Ectodermal cell (in vitro differentiated cells): ENCODE results near the gene PRR5.
"Not testable (repeated sequence)": the region's sequence is repeated elsewhere in the genome, so short reads cannot be mapped to it uniquely, and the experiment has no call there.

ENCODE experiments used
- H3K27ac ChIP-seq: 2 replicates; pipeline ENCODE4 v1.7.0; 2013; ENCODE audit warnings: mild to moderate bottlenecking, low read depth, low read length; ENCODE audit not compliant: insufficient read depth, poor library complexity, severe bottlenecking
- H3K27me3 ChIP-seq: 2 replicates; pipeline ENCODE4 v1.7.0; 2013; ENCODE audit warnings: mild to moderate bottlenecking, low read length; ENCODE audit not compliant: insufficient read depth, control insufficient read depth, poor library complexity, severe bottlenecking
- H3K36me3 ChIP-seq: one replicate; pipeline ENCODE4 v1.7.0; 2013; ENCODE audit warnings: low read length; ENCODE audit not compliant: control insufficient read depth, insufficient read depth
- H3K4me1 ChIP-seq: one replicate; pipeline ENCODE4 v1.7.0; 2013; ENCODE audit warnings: low read length; ENCODE audit not compliant: control insufficient read depth, insufficient read depth
- H3K4me3 ChIP-seq: 2 replicates; pipeline ENCODE4 v1.7.0; 2013; ENCODE audit warnings: low read depth, low read length, control low read depth; ENCODE audit not compliant: insufficient read depth
- H3K9me3 ChIP-seq: 2 replicates; pipeline ENCODE4 v1.7.0; 2013; ENCODE audit warnings: mild to moderate bottlenecking, low read length, moderate library complexity; ENCODE audit not compliant: control insufficient read depth
- WGBS, 2 experiments: methylation state at CpG; one replicate each; pipeline ENCODE4 v1.1.7; 2013; ENCODE audit warnings: missing lambda C conversion rate in 2 of 2; 5-methylcytosine and 5-hydroxymethylcytosine counted together

PRR5 gene

GRCh38 chr22:44741929-44742328, 39.9 kb downstream of the PRR5 start:
- WGBS, 2 experiments, result 91 to 95% methylated on average over 8 of the region's 9 CpGs
- no peaks in the 10 kb centered on the region for H3K9me3 ChIP-seq
- H3K4me3 ChIP-seq, result no peak overlapping the region
- no peaks in the 10 kb centered on the region for H3K27me3 ChIP-seq
- no peak overlapping the region for H3K27ac ChIP-seq
- H3K36me3 ChIP-seq, result no peaks in the 10 kb centered on the region
- H3K4me1 ChIP-seq, result peaks cover 6% of the 10 kb centered on the region

DNA sequence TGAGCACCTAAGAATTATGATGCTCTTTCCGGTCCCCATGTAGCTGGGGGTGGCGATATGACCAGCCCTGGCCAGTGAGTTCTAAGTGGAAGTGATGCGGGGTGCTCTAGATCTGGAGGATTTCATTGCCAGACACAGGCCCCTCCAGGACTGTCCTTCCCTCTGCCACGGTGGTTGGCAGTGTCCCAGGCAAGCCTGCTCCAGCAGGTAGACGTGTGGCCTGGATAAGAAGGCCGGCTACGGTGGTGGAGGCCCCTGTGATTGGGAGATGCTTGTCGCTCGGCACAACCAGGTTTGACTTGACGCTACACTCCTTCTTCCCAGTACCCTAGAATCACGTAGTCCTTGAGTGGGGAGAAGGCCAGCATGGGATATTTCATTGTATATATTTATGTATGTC, 41.2 kb downstream of the PRR5 start:
- peaks cover 6% of the 10 kb centered on the region for H3K4me1 ChIP-seq
- H3K36me3 ChIP-seq, result no peaks in the 10 kb centered on the region
- H3K9me3 ChIP-seq, result no peaks in the 10 kb centered on the region
- no peak overlapping the region for H3K27ac ChIP-seq
- 94 to 95% methylated on average over 10 to 11 of the region's 11 CpGs for WGBS, 2 experiments
- H3K27me3 ChIP-seq, result no peaks in the 10 kb centered on the region
- no peak overlapping the region for H3K4me3 ChIP-seq

DNA sequence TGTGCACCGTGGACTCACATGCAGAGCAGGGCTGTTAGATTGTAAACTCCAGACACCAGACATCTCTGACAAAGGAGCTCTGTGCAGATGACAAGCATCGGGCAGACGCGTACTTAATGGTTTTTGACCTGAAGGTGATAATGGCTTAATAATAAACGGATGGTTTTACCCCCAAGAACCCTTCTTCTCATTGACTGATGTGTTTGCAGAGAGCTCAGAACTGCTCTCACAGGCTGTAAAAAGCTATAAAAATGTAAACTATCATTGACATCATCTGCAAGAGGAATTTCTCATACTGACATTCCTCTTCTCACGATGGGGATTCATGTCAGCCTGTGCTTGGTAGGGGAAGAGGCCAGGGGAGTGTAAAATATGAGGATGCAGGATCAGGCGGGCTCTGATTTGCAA, 41.8 kb downstream of the PRR5 start:
- 85 to 88% methylated on average over 7 of the region's 7 CpGs for WGBS, 2 experiments
- no peaks in the 10 kb centered on the region for H3K36me3 ChIP-seq
- H3K9me3 ChIP-seq, result no peaks in the 10 kb centered on the region
- no peak overlapping the region for H3K27ac ChIP-seq
- H3K27me3 ChIP-seq, result no peaks in the 10 kb centered on the region
- peaks cover 6% of the 10 kb centered on the region for H3K4me1 ChIP-seq
- H3K4me3 ChIP-seq, result no peak overlapping the region

- H3K27ac ChIP-seq, result no peak overlapping the region
- no peaks in the 10 kb centered on the region for H3K36me3 ChIP-seq
- H3K4me3 ChIP-seq, result no peak overlapping the region
- no peaks in the 10 kb centered on the region for H3K9me3 ChIP-seq
- H3K4me1 ChIP-seq, result no peaks in the 10 kb centered on the region
- 77 to 84% methylated on average over 11 to 13 of the region's 13 CpGs for WGBS, 2 experiments
- H3K27me3 ChIP-seq, result no peaks in the 10 kb centered on the region
Observed at GRCh38 chr22:44745853-44746789, 44.1 kb downstream of the PRR5 start.

GRCh38 chr22:44747784-44748127, 45.8 kb downstream of the PRR5 start:
- not testable (repeated sequence) for H3K27ac ChIP-seq, H3K4me1 ChIP-seq, H3K9me3 ChIP-seq, H3K36me3 ChIP-seq, H3K27me3 ChIP-seq, H3K4me3 ChIP-seq
- 95% methylated on average over 4 of the region's 4 CpGs for WGBS, 2 experiments

DNA sequence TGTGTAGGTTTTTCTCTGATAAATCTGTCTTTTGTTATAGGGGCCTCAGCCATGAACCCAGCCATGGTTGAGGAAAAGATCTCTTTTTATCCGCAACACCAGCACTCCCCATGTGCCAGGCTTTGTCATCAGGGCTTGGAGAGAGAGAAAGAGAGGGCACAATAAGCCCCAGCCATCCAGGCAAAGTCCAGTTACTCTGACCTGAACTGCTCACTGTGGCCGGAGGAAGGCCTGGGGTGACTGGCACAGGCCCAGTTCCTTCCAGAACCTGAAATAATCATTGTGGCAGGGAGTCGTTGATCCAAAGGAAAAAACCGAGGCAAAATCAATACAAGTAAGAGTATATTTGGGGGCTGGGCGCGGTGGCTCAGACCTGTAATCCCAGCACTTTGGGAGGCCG, 46.5 kb downstream of the PRR5 start:
- H3K36me3 ChIP-seq, result no peaks in the 10 kb centered on the region
- peaks cover 18% of the 10 kb centered on the region for H3K27me3 ChIP-seq
- no peaks in the 10 kb centered on the region for H3K9me3 ChIP-seq
- no peak overlapping the region for H3K4me3 ChIP-seq
- H3K4me1 ChIP-seq, result peaks cover 7% of the 10 kb centered on the region
- 93 to 96% methylated on average over 7 of the region's 7 CpGs for WGBS, 2 experiments
- H3K27ac ChIP-seq, result no peak overlapping the region

DNA sequence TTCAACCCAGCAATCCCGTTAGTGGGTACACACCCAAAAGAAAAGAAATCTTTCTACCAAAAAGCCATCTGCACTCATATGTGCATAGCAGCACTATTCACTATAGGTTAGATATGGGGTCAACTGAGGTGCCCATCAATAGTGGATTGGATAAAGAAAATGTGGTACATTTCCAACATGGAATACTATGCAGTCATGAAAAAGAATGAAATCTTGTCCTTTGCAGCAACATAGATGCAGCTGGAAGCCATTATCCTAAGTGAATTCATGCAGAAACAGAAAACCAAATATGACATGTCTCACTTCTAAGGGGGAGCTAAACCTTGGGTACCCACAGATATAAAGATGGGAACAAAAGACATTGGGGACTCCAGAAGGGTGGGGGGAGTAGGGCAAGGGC, 48.5 kb downstream of the PRR5 start:
- WGBS, 2 experiments, result 89 to 95% methylated on average over 1 of the region's 1 CpG
- H3K27me3 ChIP-seq, result peaks cover 30% of the 10 kb centered on the region

GRCh38 chr22:44752285-44753188, 50.5 kb downstream of the PRR5 start, which contains the start of gene ARHGAP8:
ARHGAP8 (plus strand) TSS chr22:44752575; CDS start chr22:44786528, 33,953 bp downstream.
- Histone ChIP-seq H3K36me3 (no peaks in the 10 kb centered on the region), H3K4me3 (peak within 1 kb of the TSS; percentile 41), H3K27me3 (peaks cover 30% of the 10 kb centered on the region), H3K4me1 (peaks cover 16% of the 10 kb centered on the region), H3K27ac (no peak within 1 kb of the TSS), H3K9me3 (no peaks in the 10 kb centered on the region)
- WGBS, 2 experiments, result 3% methylated on average over 77 of the region's 78 CpGs

More for the DNA sequence above, 48.5 kb downstream of the PRR5 start:
- no peaks in the 10 kb centered on the region for H3K9me3 ChIP-seq
- H3K4me1 ChIP-seq, result peaks cover 10% of the 10 kb centered on the region
- H3K36me3 ChIP-seq, result no peaks in the 10 kb centered on the region
- H3K27ac ChIP-seq, result no peak overlapping the region
- no peak overlapping the region for H3K4me3 ChIP-seq

GRCh38 chr22:44753189-44754042, 51.4 kb downstream of the PRR5 start:
- 49 to 53% methylated on average over 29 of the region's 29 CpGs for WGBS, 2 experiments
- peak overlapping the region; percentile 41 for H3K4me3 ChIP-seq
- H3K27ac ChIP-seq, result no peak overlapping the region
- no peaks in the 10 kb centered on the region for H3K36me3 ChIP-seq
- no peaks in the 10 kb centered on the region for H3K9me3 ChIP-seq
- peaks cover 30% of the 10 kb centered on the region for H3K27me3 ChIP-seq
- H3K4me1 ChIP-seq, result peaks cover 16% of the 10 kb centered on the region
